CD4-positive, alpha-beta T cell treated with Interleukin-21 for 1 hour (primary cell): ENCODE results near the gene QSER1.
A peak's percentile ranks its signal among the peaks of the same experiment; 100 is the strongest.
"Not testable (repeated sequence)": the region's sequence is repeated elsewhere in the genome, so short reads cannot be mapped to it uniquely, and the experiment has no call there.

Experiments used
- DNase-seq: peaks from one replicate; pipeline ENCODE4 v3.0.0-alpha.2; 2020

The QSER1 gene

DNA sequence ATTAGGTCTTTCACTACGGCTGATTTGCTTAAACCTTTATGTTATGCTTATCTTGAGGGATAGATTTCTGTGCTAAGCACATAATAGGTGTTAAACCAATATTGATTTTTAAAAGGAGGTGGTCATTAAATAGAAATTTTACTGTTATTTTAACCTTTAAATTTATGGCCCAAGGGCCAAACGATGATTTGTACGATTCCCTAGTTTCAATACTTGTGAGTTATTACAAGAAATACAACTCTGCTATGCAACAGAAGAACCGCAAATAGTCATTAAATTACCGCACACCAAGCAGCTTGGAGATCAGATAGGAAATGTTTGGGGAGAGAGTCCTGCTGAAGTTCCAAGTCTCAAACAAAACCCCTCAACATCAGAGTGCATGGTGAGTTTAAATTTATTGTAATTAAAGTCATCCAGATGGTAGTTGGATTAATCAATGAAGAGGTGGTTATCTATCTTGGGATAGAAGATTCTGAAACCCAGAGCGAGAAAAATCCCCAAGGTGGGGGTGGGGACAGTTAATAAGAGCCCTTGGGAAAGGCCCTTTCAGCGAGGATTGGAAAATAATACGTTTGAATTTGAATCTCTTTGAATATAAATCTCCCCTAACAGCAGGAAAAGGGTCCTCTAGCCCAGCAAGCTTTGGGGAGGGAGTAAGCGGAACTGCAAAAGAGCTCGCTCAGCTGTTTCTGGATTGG, 805 bp upstream of the QSER1 start:
- no peak for DNase-seq

DNA sequence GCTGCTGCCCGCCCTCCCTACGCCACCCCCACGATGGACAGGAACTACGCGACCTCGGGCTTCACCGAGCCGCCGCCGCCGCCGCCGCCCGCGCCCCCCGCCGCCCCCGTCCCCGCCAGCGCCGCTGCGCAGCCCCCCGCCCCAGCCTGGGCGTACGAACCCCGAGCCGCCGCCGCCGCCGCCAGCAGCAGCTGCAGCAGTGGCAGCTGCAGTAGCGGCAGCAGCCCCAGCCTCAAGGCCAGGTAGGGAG, 407 bp downstream of the QSER1 start:
- DNase-seq: no peak

DNA sequence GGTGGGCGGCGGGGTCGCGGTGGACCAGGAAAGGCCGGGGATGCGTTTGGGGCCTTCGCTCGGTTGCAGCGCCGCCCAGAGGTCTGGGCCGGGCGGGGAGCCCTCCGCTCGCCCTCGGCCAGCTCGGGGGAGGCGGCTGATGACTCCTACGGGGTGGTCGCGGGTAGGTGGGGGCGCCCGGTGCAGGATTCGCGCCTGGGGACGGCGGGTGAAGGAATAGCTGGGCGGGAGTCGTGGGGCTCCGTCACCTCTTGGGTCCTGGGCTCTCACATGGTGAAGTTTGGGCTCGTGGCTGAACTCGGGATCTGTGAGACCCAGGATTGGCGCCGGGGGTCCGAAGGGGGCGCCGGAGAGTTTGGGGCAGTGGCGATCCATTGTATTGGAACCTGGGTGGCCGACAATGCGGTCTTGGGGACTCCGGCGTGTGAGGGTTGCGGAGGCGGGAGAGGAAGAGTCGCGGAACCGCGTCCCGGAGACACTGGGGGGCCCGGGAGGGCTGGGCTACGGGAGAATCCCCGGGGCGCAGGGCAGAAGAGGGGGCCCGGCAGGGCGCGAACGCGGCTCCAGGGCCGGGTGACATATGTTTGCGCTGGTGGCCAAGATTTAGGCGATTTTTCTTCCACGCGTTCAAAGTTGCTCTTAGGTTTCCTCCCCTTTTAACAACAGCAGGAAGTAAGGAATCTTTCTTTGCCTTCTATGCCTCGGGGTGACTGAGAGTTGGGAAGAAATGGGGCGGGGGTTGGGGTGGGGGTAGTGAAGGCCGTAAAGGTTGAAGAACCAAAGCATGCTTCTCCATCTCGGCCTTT, 935 bp downstream of the QSER1 start:
- peak; percentile 48 for DNase-seq

DNA sequence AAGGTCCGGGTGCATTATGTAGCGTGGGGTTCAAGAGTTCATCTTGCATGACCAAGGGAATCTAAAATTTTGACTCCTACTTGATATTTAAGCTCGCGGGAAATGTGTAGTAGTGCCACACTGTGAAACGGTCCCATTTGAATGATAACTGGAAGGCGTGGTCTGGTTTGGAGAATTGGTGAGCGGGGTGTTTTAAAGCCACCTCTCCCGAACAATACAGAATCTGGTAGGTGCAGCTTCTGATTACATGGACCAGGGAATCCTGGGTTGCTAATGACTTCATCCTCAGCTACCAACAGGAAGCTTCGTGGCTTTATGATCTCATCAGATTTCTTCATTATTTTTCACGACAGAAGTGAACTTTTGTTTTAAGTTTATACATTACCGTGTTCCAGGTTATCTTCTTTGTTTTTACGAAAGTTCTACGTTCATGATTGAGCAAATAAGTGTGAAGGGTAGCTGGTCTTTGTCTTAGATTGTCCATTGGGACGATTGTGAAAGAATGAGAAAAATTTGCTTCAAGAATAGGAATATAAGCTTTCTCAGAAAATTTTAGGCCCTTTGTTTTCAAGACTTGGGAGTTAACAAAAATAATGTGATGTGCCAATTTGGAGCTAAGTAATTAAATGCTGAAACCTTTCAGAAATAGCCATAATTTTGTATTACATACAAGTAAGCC, 1.7 kb downstream of the QSER1 start:
- peak; percentile 44 for DNase-seq

DNA sequence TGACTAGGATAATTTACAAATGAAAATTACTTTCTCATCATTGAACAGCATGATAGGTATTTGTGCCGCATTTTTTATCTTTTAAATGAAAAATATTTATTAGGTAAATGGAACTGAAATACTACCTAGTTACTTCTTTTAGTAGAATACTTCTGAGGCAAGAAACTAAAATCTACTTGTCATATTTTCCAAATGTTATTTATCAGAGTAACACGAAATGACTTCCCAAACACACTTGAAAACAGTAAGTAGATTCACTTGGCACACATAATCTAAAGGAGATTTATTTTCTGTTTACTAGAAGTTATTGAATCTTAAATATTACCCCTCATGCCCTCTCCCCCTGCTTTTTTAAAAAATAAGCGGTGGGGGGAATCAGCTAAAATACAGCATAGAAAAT, 2.3 kb downstream of the QSER1 start:
- no peak for DNase-seq

DNA sequence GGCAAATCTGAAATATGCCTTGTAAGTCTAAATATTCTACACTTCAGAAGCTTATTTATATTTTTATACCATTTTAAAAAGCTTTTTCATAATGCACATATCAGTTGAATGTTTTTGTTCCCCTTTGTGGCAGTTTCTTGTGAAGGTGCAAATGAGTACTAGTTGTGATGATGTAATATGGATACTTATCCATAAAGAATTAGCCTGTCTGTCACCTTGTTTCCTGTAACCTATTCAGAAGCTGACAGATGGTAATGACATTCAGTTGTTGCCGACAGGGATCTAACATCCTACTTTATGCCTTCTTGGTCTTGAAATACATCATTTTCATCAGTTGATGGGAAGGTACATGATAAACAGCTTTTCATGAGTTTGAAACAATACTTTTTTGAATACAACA, 2.9 kb downstream of the QSER1 start:
- DNase-seq: no peak

DNA sequence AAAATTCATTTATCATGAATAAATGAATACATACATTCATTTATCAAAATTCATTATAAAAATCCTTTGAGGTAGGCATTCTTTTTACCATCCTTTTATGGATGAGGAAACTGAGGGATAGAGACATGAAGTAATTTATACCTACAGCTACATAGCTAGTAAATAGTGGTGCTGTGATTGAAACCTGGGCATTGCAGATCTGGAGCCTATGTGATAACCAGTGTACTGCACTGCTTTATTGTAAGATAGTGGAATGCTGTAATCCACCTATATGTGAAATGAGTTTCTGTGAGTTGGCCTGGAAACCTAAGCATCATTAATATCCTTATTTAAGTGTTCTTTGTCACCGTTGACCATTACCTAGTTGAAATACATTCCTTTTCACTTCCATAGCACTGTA, 4.5 kb downstream of the QSER1 start:
- DNase-seq: no peak

DNA sequence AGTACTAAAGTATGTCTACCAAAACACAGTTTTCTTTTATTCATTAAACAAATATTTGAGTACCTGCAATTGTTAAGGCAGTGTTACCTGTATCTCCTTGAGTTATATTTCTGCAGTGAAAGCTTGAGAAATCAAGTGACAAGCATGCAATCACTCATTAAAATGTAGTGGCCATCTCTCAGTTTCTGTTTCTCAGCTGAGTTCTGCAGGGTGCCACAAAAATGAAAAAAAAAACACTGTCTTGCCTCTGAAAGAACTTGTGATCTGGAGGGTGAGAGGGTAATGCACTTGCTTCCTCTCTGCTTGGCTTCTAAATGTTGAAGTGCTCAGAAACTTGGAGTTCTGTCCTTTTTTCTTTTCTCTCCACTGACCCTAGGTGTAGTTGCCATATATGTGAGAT, 6.8 kb downstream of the QSER1 start:
- DNase-seq: no peak

DNA sequence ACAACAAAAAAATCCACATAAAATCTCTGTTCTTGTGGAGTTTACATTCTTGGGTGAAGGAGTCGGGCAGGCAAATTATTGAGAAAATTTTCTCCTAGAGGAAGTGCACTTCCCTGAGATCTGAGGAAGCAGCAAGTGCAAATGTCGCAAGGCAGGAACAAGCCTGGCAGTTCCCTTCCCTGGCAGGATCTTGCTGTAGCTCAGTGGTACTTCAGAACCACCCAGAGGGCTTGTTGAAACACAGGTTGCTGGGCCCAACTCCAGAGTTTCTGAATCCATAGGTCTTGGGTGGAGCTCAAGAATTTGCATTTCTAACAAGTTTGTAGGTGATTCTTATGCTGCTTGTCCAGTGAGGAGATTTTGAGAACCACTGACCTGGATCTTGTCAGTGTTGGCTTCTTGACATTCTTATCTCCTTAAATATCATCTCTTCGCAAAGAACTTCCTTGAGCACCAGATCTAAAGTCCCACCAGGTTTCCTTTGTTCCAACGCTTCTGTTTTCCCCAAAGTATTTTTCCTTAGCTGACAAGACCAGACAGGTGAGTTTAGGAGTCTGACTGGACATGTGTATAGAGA, 9.6 kb downstream of the QSER1 start:
- no peak for DNase-seq

DNA sequence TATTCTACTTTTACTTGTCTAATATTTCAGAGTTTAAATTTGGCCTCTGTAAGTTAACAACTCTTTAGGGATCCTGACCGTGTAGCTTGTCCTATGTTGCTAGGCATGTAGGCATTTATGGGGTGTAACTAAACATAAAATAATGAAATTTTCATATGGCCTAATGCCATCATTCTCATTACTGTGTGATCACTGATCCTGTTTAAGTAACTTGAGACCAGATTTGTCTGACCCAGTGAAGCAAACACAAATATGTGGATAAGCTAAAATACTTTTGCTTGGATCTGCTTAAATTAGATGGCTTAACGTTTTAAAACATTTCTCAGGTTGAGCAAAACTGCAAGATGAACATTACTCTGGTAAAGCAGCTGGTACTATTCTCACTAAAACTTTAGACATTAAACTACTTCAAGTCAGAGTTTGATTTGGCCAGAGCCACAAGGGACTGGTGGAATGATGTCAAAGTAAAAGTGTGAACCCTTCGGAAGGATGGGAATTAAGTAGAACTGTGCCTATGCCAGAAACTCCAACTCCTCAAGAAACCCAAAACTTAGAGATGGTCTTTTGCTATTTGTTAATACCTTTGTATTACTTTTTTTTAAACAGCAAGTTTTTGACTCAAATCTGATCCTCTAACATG, 12.5 kb downstream of the QSER1 start:
- no peak for DNase-seq

DNA sequence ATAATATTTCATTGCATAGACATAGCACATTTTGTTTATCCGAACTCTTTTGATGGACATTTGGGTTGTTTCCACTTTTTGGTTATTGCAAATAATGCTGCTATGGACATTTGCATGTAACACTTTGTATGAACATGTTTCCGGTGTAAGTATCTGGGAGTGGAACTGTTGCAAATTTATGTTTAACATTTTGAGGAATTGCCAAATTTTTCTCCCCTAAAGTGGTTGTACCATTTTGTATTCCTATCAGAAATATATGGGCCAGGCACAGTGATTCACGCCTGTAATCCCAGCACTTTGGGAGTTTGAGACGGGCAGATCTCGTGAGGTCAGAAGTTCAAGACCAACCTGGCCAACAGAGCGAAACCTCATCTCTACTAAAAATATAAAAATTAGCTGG, 16.0 kb downstream of the QSER1 start:
- no peak for DNase-seq

DNA sequence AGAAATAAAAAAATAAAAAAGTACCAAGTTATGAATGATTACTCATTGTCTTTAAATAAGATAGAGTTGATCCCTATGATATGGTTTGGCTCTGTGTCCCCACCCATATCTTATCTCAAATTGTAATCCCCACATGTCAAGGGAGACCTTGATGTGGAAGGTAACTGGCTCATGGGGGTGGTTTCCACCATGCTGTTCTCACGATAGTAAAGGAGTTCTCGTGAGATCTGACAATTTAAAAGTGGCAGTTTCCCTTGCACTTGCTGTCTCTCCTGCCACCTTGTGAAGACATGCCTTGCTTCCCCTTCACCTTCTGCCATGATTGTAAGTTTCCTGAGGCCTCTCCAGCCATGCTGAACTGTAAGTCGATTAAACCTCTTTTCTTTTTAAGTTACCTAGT, 18.8 kb downstream of the QSER1 start:
- DNase-seq: no peak

DNA sequence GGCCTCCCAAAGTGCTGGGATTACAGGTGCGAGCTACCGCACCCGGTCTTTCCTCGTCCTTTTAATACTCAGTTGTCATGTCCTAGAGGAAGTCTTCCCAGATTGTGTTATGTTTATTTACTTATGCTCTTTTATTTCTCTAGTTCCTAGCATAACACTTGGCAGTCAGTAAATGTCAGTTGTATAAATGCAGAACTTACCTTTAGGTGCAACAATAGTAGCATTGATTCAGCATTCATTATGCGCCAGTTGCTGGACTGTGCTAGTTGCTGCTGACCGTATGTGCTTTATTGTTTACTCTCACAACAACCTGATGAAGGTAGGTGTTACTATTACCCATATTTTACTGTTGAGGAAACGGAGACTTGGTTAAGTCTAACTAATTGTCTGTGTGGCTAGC, 20.8 kb downstream of the QSER1 start:
- no peak for DNase-seq

DNA sequence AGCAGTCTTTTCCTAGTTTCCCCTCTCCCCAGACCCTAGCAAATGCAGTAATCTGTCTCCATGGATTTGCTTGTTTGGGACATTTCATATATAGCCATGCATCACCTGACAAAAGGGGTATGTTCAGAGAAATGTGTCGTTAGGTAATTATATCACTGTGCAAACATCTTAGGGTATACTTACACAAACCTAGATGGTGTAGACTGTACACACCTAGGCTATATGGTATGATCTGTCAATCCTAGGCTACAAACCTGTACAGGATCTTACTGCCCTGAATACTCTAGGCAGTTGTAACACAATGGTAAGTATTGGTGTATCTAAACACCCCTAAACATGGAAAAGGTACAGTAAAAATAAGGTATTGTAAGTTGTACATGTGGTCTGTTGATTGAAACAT, 23.8 kb downstream of the QSER1 start:
- DNase-seq: no peak

DNA sequence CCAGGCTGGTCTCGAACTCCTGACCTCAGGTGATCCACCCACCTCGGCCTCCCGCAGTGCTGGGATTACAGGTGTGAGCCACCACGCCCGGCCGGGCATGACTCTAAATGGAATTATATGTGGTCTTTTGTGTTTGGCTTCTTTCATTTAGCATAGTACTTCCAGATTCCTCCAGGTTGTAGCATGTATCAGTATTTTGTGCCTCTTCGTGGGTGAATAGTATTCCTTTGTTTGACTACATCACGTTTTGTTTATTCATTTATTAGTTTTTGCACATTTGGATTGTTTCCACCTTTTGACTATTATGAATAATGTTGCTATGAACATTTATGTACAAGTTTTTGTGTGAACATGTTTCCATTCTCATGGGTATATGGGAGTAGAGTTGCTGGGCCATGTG, 24.4 kb downstream of the QSER1 start:
- DNase-seq: no peak

DNA sequence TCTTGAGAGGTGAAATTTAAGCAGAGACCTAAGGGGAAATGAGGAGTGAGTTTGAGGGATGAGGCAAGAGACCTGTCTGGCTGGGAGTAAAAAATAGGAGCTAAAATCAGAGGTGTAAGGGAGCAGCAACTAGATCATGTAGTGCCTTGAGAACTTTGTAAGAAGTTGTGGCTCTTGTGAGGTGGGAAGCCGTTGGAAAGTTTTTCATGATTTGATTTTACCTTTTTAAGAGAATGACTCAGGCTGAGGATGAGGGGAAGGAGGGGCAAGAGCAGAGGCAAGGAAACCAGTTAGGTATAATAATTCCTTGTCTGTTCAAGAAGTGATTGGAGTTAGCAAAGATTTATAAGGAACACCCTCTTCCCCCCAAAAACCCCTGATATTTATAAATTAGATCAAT, 25.8 kb downstream of the QSER1 start:
- no peak for DNase-seq

DNA sequence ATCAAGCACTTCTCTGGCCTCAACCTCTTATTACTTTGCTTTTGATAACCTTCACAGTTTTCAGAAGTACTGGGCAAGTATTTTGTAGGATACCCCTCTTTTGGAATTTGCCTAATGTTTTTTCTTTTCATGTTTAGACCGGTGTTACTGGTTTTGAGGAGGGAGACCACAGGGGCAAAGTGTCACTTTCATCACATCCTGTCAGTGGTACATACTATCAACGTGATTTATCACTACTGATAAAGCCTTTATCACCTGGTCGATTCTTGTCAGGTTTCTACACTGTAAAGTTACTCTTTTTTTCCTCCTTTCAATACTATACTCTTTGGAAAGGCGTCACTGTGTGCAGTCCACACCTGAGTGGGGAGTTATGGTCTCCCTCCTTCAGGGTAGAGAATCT, 26.7 kb downstream of the QSER1 start:
- DNase-seq: no peak

DNA sequence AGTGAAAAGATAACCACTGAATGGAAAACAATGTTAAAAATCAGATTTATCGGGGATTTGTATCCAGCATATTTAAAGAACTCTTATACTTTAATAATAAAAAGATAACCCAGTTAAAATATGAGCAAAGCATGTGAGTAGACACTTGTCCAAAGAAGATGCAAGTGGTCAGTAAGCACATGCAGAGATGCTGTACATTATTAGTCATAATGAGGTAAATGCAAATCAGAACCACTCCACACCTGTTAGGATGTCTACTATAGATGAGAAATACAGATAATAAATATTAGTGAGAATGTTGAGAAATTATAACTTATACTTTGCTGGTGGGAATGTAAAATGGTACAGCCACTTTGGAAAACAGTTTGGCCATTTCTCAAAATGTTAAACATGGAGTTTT, 28.0 kb downstream of the QSER1 start:
- no peak for DNase-seq

DNA sequence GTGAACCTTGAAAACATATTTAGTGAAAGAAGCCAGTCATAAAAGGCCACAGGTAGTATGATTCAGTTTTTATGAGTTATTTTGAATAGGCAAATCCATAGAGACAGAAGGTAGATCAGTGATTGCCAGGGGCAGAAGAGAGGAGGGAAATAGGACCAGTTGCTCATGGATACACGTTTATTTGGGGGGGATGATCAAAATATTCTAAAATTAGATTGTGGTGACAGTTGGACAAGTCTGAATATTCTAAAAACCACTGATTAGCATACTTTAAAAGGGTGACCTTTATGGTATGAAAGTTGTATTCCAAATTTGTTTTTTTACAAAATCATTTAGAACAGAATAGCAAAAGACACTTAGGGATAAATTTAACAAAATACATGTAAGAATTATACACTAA, 28.6 kb downstream of the QSER1 start:
- DNase-seq: no peak

DNA sequence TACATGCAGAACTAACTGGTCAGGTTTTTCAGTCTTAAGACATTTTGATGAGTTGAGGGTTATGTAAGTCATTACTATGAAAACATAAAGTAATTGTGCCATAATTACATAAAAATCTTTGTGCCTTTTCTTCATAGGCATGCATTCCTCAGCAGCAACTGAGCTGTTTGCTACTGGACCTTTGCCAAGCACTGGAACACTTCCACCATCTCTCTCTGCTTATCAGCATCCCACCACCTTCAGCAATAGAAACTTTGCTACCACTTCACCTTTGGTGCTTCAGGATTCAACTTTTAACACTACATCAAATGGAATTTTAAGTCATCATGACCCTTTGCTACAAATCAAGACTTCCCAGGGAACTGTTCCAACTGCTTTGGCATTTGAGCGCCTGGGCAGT, 39.0 kb downstream of the QSER1 start:
- DNase-seq: no peak

DNA sequence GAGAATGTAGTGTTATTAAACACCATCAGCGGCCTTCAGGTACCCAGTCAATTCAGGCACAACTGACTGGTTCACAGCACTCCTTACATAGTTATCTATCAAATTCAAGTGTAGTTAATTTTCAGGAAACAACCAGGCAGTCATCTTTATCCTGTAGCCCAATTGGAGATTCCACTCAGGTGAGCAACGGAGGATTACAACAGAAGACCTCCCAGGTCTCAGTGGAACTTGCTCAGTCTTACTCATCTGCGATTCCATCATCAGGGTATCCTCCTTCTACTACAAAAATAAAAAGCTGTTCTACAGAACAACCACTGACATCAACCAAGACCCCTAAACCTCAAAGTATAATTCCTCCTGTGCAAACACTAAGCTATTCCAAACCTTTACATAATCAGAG, 39.6 kb downstream of the QSER1 start:
- DNase-seq: no peak

DNA sequence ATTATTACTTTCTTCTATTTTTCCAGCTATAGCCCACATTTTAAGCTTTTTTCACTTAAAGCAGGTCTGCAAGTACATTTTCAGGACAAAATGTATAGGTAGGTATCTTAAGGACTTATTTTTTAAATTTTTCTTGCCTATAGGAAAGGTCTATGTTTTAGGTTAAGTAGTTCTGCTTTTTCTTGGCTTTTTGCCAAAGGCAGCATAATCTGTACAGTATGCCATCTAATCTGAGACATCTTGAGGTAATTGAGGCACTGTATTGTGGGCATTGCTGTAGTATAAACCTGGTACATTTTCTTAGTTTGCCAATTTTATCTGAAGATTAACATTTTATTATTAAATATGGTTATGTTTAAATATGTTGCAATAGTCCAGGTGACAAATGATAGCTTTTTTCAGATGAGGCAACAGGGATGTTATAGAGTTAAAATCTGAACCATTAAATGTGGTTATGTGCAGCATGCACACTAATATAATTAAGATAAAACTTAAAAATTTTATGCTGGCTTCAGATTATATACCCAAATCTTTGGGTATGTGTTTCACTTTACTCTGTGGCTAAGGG, 42.9 kb downstream of the QSER1 start:
- DNase-seq: no peak

DNA sequence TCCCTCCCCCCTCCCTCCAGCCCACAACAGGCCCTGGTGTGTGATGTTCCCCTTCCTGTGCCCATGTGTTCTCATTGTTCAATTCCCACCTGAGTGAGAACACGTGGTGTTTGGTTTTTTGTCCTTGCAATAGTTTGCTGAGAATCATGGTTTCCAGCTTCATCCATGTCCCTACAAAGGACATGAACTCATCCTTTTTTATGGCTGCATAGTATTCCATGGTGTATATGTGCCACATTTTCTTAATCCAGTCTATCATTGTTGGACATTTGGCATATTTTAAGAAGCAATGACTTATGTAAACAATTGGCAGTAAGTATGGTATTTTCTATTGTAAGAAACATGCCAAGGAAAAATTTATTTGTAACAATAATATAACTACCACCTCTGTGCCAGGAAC, 43.6 kb downstream of the QSER1 start:
- DNase-seq: not testable (repeated sequence)
